ENCODE results near the gene HHIP. TPM values are rescaled to one million over a fixed set of nuclear protein-coding genes. Genes with fewer than 3 reads are reported as not detected.

Gene HHIP
- total RNA-seq, 4 donors from 2014 or later: 0.25 to 0.70 (median 0.28) TPM

GRCh38 chr4:144650311-144651005 is 4.5 kb downstream of the HHIP start:
- Histone ChIP-seq H3K4me3 (no peak overlapping the region), H3K36me3 (no peaks in the 10 kb centered on the region), H3K4me1 (peaks cover 6 to 12% of the 10 kb centered on the region in 2 donors), H3K9me3 (no peaks in the 10 kb centered on the region), H3K27ac (no peak overlapping the region), H3K27me3 (peaks cover 23 to 33% (median 31%) of the 10 kb centered on the region in 3 donors)
- TF ChIP-seq POLR2A (IDR thresholded peaks at IDR 0.05) (no peak), CTCF (IDR thresholded peaks at IDR 0.05 in 4 of 5, conservative IDR thresholded peaks at IDR 0.05 in 1 of 5) (no peak)
- in situ Hi-C loops (cut with MboI; ENCODE audit: low sequenced_read_pairs in 4 of 4) (no loop called here), intact Hi-C loops (cut with DNase I; ENCODE audit: low total_unique reads) (no loop called here)
- ATAC-seq (no peak), DNase-seq (no peak)

- no peak for DNase-seq
- TF ChIP-seq CTCF (IDR thresholded peaks at IDR 0.05 in 4 of 5, conservative IDR thresholded peaks at IDR 0.05 in 1 of 5): no peak
- no peak for TF ChIP-seq POLR2A (IDR thresholded peaks at IDR 0.05)
- in situ Hi-C loops (cut with MboI; ENCODE audit: low sequenced_read_pairs in 4 of 4): no loop called here
Observed at GRCh38 chr4:144653781-144654545, 8.0 kb downstream of the HHIP start.

GRCh38 chr4:144655491-144655890 is 9.5 kb downstream of the HHIP start:
- Histone ChIP-seq H3K36me3 (no peaks in the 10 kb centered on the region), H3K4me1 (no peaks in the 10 kb centered on the region), H3K27ac (no peak overlapping the region), H3K27me3 (no peaks in the 10 kb centered on the region), H3K9me3 (no peaks in the 10 kb centered on the region), H3K4me3 (no peak overlapping the region)
- DNase-seq (no peak), ATAC-seq (no peak)
- TF ChIP-seq CTCF (IDR thresholded peaks at IDR 0.05 in 4 of 5, conservative IDR thresholded peaks at IDR 0.05 in 1 of 5) (no peak), POLR2A (IDR thresholded peaks at IDR 0.05) (no peak)
- in situ Hi-C loops (cut with MboI; ENCODE audit: low sequenced_read_pairs in 4 of 4): no loop called here
- intact Hi-C loops (cut with DNase I; ENCODE audit: low total_unique reads): no loop called here

More at GRCh38 chr4:144653781-144654545, 8.0 kb downstream of the HHIP start:
- H3K27me3 ChIP-seq: peaks cover 0 to 2% (median 2%) of the 10 kb centered on the region in 3 donors
- no peak overlapping the region for H3K4me3 ChIP-seq
- no peaks in the 10 kb centered on the region for H3K4me1 ChIP-seq
- no peaks in the 10 kb centered on the region for H3K36me3 ChIP-seq
- ATAC-seq: no peak
- no peak overlapping the region for H3K27ac ChIP-seq
- no peaks in the 10 kb centered on the region for H3K9me3 ChIP-seq
- intact Hi-C loops (cut with DNase I; ENCODE audit: low total_unique reads): no loop called here

- TF ChIP-seq CTCF (IDR thresholded peaks at IDR 0.05 in 4 of 5, conservative IDR thresholded peaks at IDR 0.05 in 1 of 5): no peak
- no peak for TF ChIP-seq POLR2A (IDR thresholded peaks at IDR 0.05)
- ATAC-seq: no peak
Observed at GRCh38 chr4:144656850-144657249, 10.9 kb downstream of the HHIP start.

More at GRCh38 chr4:144656850-144657249, 10.9 kb downstream of the HHIP start:
- H3K9me3 ChIP-seq: no peaks in the 10 kb centered on the region
- H3K36me3 ChIP-seq: no peaks in the 10 kb centered on the region
- in situ Hi-C loops (cut with MboI; ENCODE audit: low sequenced_read_pairs in 4 of 4) (no loop called here), intact Hi-C loops (cut with DNase I; ENCODE audit: low total_unique reads) (no loop called here)
- no peak for DNase-seq
- no peak overlapping the region for H3K27ac ChIP-seq
- no peaks in the 10 kb centered on the region for H3K4me1 ChIP-seq
- H3K4me3 ChIP-seq: no peak overlapping the region
- no peaks in the 10 kb centered on the region for H3K27me3 ChIP-seq
